WERI-Rb-1 (cell line): Measurements from ENCODE around the gene SLC25A23.

Experiments
- DNase-seq: peaks from one replicate; pipeline ENCODE4 v3.0.0-alpha.2; 2020
- H3K27ac ChIP-seq: fragments of 250-450 bp; sonication (Bioruptor Pico); 2 replicates; pipeline ENCODE4 v1.5.1; 2020; ENCODE audit warnings: mild to moderate bottlenecking, moderate library complexity
- H3K27me3 ChIP-seq: fragments of 250-450 bp; sonication (Bioruptor Pico); 2 replicates; pipeline ENCODE4 v1.5.1; 2021; ENCODE audit warnings: mild to moderate bottlenecking, low read depth, moderate library complexity; ENCODE audit not compliant: insufficient read depth, severe bottlenecking
- H3K36me3 ChIP-seq: fragments of 250-450 bp; sonication (Bioruptor Pico); 2 replicates; pipeline ENCODE4 v1.5.1; 2020; ENCODE audit warnings: mild to moderate bottlenecking, moderate library complexity
- H3K4me3 ChIP-seq: 2 replicates; pipeline ENCODE4 v1.5.1; 2011; ENCODE audit warnings: low read depth, mild to moderate bottlenecking, control low read depth, low read length
- H3K9me3 ChIP-seq: fragments of 250-450 bp; sonication (Bioruptor Pico); 2 replicates; pipeline ENCODE4 v1.5.1; 2021; ENCODE audit warnings: mild to moderate bottlenecking, moderate library complexity; ENCODE audit not compliant: severe bottlenecking
- TF ChIP-seq, protein P1 (sequence below): IDR thresholded peaks from 2 replicates; pipeline ENCODE4 v1.5.1; 2011; ENCODE audit warnings: low read depth, mild to moderate bottlenecking, control low read depth, inconsistent platforms, low read length

The SLC25A23 gene

DNA sequence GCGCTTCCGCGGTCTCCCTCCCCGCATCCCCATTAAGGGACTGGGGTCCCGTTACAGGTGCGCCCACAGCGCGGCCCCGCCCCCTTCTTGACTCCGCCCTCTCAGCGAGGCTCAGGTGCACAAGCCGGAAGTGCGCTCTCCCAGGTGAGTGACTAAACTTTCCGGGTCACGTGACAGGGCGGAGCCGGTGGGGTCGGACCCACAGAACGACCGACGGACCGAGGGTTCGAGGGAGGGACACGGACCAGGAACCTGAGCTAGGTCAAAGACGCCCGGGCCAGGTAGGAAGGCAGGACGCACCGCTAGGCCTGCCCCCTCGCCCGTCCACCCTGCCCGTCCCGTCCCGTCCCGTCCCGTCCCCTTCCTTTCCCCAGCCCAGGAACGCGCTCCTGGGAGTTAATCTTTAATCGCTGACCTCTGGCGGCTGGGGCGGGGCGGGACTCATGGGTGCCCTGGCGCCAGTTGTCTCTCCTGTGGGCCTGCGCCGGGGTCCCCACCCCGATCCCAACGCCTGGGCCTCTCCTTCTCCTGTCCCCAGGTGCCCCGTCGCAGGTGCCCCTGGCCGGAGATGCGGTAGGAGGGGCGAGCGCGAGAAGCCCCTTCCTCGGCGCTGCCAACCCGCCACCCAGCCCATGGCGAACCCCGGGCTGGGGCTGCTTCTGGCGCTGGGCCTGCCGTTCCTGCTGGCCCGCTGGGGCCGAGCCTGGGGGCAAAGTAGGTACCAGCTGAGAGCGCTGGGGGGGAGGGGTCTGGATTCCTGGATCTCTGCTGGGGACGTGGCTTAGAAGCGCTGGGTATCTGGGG, 4.7 kb upstream of the SLC25A23 start, which contains the start of gene CRB3:
Gene CRB3, plus strand, starts transcription at position 202 of the 804 bp plus-strand sequence. Its CDS starts 431 bp downstream, at position 633.
- Histone ChIP-seq H3K27ac (no peak within 1 kb of the TSS), H3K4me3 (no peak within 1 kb of the TSS), H3K27me3 (peaks cover 5% of the 10 kb centered on the region), H3K36me3 (no peaks in the 10 kb centered on the region), H3K9me3 (no peaks in the 10 kb centered on the region)
- DNase-seq, result no peak
- TF ChIP-seq, protein P1, sequence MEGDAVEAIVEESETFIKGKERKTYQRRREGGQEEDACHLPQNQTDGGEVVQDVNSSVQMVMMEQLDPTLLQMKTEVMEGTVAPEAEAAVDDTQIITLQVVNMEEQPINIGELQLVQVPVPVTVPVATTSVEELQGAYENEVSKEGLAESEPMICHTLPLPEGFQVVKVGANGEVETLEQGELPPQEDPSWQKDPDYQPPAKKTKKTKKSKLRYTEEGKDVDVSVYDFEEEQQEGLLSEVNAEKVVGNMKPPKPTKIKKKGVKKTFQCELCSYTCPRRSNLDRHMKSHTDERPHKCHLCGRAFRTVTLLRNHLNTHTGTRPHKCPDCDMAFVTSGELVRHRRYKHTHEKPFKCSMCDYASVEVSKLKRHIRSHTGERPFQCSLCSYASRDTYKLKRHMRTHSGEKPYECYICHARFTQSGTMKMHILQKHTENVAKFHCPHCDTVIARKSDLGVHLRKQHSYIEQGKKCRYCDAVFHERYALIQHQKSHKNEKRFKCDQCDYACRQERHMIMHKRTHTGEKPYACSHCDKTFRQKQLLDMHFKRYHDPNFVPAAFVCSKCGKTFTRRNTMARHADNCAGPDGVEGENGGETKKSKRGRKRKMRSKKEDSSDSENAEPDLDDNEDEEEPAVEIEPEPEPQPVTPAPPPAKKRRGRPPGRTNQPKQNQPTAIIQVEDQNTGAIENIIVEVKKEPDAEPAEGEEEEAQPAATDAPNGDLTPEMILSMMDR, result no peak

DNA sequence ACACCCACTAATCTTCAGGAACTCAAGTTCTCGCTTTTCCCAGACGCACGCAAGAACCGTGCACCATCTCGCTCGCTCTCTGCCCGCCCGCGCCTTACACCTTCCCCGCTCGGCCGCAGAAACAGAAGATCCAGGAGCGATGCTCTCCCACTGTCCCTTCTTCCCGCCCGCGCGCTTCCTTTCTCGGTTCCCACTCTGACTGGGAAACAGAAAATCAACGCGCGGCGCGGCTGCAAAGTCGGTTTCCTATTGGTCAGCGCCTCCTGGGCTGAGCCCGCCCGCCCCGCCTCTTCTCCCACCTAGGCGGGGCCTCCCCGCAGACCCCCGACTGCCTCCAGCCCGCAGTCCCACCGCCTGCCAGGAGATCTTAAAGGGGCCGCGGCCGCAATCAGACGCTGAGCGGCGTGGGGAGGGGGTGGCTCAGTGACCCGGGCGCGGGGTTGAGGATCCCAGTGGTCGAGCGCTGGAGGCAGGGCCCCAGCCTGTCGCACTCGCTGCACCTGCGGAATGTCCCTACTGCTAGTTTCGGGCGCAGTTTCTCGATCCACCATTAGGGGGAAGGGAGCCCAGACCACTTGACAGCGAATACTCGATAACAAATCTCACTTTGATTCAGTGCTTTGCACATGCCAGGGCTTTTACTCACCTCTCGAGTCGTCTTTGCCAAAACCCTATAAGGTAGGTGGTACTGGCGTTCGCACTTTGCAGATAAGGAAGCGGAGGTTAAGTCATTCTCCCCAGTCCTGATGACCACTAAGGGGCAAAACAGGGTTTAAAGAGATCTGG, 700 bp upstream of the SLC25A23 start:
- Histone ChIP-seq H3K27me3 (no peaks in the 10 kb centered on the region), H3K36me3 (peaks cover 9% of the 10 kb centered on the region), H3K9me3 (no peaks in the 10 kb centered on the region), H3K27ac (peak overlapping the region; percentile 61), H3K4me3 (peak overlapping the region; percentile 80)
- TF ChIP-seq, protein P1, result peak; percentile 77
- peak; percentile 99 for DNase-seq

DNA sequence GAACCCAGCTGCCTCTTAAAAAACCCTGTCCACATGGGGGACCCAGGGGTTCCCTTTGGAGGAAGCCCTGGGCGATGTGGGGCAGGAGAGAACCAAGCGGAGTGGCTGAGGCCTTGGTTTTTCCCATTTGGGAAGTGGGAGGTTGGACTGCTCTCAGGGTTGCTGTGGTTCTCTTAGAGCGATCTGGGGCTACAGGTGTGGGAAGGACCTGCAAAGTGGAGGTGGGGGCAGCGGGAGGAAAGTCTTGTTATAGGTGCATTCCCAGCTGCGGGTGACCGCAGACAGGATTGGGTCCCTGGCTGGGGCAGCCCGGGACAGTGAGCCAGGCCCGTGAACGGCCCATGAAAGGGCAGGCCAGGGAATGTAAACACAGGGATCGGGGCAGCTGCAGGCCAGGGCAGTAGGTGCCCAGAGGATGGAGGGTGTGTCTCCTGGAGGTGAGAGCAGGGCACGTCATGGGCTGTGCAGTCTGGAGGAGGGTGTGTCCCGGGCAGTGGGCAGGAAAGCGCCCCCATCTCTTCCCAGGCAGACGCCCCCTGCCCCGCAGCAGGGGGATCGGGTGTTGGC, 814 bp downstream of the SLC25A23 start:
- Histone ChIP-seq H3K36me3 (peaks cover 24% of the 10 kb centered on the region), H3K9me3 (peaks cover 11% of the 10 kb centered on the region), H3K4me3 (peak overlapping the region; percentile 80), H3K27me3 (no peaks in the 10 kb centered on the region), H3K27ac (no peak overlapping the region)
- TF ChIP-seq, protein P1, result no peak
- no peak for DNase-seq

DNA sequence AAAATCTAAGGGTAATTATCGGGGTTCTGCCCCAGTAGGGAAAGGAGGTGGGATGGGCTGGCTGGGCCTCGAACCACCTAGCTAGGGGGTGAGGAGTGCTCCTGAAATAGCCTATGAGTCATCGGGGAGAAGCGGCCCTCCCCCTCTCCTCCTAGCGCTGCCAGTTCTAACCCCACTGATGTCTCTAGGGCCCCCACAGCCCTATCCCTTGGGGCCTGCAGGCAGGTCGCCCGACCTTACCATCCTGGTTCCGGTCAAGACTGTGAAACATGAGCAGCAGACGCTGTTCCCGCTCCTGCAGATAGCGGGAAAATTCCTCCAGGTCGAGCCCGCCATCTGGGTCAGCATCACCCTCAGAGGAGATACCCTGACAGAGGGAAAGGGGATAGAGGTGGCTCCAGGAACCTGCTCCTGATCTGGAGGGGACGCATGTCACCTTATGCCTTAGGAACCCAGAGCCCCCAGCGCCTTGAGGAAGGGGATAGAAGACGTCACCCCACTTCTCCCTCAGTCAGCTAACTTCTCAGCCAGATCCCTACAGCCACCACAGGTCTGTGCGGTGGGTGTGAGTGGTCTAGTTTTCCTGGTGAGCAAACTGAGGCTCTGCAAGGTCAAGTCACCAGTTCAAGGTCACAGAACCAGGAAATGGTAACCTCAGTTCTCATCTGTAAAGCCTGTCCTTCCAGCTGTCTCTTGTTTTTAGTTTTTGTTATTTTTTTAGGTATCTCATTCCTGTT, 1.5 kb downstream of the SLC25A23 start:
- no peaks in the 10 kb centered on the region for H3K27me3 ChIP-seq
- no peak overlapping the region for H3K27ac ChIP-seq
- no peak overlapping the region for H3K4me3 ChIP-seq
- peaks cover 29% of the 10 kb centered on the region for H3K36me3 ChIP-seq
- DNase-seq, result no peak
- peaks cover 11% of the 10 kb centered on the region for H3K9me3 ChIP-seq
- TF ChIP-seq, protein P1, result no peak

DNA sequence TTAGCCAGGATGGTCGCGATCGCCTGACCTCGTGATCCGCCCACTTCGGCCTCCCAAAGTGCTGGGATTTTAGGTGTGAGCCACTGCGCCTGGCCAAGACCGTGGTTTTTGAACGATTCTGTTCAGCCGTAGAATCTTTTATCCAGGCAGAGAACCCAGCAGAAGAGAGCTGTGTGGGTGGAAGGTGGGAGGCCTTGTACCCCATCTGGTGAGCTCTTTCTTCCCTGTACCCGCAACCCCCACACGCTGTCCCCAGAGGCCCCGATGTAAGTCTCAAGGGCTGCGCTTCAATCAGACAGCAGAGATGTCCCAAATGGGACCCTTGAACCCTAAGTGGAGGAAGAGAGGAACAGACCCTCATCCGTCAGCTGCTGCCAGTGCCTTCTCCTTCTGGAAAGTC, 3.7 kb downstream of the SLC25A23 start:
- H3K9me3 ChIP-seq, result peaks cover 11% of the 10 kb centered on the region
- TF ChIP-seq, protein P1, result no peak
- no peaks in the 10 kb centered on the region for H3K27me3 ChIP-seq
- H3K4me3 ChIP-seq, result no peak overlapping the region
- no peak overlapping the region for H3K27ac ChIP-seq
- no peak for DNase-seq
- H3K36me3 ChIP-seq, result peaks cover 34% of the 10 kb centered on the region
